GM12801 (cell line): ENCODE results near the gene ALCAM.

Experiments used
- TF ChIP-seq, protein P1 (sequence below): IDR thresholded peaks from one replicate; pipeline ENCODE4 v1.5.1; 2011; ENCODE audit warnings: control low read depth; ENCODE audit not compliant: insufficient read length; ENCODE audit errors: extremely low read depth

ALCAM gene

DNA sequence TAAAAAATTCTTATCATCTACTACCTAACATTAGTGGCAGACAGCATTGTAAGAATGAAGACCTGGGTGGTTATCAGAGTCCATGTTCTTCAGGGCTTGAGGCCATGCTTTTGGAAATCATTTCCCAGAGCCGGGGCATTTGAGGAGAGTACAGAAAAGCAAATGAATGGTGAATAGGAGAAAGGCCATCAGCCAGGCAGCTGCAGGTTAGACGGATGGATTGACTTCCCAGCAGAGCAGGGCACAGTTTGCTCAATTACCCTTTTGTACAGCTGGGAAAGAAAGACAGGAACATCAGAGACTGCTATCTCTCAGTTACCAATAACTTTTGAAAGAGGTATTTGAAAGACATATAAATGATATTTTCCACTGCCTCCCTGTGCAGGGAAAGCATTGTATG is 135.6 kb downstream of the ALCAM start:
- TF ChIP-seq, protein P1, sequence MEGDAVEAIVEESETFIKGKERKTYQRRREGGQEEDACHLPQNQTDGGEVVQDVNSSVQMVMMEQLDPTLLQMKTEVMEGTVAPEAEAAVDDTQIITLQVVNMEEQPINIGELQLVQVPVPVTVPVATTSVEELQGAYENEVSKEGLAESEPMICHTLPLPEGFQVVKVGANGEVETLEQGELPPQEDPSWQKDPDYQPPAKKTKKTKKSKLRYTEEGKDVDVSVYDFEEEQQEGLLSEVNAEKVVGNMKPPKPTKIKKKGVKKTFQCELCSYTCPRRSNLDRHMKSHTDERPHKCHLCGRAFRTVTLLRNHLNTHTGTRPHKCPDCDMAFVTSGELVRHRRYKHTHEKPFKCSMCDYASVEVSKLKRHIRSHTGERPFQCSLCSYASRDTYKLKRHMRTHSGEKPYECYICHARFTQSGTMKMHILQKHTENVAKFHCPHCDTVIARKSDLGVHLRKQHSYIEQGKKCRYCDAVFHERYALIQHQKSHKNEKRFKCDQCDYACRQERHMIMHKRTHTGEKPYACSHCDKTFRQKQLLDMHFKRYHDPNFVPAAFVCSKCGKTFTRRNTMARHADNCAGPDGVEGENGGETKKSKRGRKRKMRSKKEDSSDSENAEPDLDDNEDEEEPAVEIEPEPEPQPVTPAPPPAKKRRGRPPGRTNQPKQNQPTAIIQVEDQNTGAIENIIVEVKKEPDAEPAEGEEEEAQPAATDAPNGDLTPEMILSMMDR: no peak

DNA sequence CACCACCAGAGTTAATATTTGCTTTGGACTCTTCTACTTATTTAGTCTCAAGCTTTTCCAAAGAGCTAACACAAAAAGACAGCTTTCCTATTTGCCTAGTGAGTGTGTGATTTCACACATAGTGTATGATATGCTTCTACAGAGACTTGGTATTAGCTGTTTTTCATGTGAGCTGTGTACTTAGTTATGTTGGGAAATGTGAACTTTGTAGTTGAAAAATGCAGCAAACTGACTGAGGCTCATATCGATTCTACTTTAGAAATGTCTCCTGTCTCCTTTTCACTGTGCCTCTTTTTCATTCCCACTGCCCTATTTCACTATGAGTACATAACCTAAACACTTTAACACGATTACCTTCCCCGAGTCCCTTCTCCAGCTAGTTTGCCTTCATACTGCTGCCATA is 136.5 kb downstream of the ALCAM start:
- TF ChIP-seq, protein P1: no peak

DNA sequence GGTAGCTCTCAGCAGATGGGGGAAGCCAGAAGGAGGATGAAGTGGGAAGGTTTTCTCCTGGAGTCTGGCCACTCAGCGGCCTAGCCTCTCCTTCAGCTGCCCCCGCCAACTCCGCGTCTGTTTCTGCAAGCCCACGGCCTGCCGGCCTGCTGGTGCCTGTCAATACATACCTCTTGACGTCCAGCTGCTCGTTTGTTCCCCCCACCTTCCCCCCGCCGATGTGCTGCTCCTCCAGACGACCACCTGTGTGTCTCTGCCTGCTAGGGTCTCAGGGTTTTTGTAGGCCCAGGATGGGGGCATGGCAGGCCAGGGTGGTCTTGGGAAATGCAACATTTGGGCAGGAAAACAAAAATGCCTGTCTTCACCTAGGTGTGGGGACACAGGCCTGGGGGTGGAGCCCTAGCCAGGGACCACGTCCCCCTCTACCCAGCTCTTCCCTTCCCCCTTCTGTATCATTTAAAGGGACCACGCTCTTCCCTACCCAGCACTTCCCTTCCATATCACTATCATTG is 137.8 kb downstream of the ALCAM start:
- TF ChIP-seq, protein P1: no peak

DNA sequence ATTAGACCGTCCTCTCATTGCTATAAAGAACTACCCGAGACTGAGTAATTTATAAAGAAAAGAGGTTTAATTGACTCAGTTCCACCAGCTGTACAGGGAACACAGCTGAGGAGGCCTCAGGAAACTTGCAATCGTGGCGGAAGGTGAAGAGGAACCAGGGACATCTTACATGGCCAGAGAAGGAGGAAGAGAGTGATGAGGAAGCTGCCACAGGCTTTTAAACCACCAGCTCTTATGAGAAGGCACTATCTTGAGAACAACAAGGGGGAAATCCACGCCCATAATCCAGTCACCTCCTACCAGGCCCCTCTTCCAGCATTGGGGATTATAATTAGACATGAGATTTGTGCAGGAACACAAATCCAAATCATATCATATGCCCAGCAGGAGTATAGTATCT is 138.5 kb downstream of the ALCAM start:
- TF ChIP-seq, protein P1: no peak

DNA sequence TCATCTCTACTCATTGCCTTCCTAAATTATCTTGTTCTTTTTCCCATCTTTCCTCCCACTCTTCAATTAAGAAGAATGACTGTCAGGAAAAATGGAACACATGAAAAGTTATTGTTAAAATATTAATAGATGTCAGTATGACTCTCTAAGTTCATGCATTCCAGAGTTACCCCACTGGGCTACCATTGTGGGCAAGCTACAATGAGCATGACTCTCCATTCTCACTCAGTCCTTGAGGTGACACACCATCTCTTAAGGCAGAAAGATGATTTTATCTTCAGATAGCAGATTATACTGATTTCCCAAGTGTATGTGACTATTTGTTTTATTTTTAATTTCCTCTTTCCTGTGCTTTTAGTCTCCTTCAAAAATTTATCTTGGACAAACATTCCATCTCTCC is 144.3 kb downstream of the ALCAM start:
- TF ChIP-seq, protein P1: no peak

DNA sequence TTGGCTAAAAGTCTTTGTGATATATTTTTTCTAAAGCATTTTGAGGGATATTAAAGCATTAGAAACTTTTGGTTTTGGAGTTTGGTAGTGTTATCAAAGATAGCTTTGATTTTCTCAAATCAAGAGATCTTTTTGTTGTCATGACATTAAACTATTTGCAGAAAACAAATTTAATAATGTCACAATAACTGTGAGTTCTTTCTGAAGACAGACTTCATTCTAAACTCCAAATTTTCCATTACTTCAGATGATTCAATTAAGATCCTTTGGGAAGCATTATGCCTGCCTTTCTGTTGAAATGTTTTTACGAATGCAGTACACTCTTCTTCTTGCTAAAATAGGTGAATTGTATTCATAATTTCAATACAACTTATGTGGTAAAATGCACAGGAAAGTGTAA is 145.4 kb downstream of the ALCAM start:
- TF ChIP-seq, protein P1: no peak

DNA sequence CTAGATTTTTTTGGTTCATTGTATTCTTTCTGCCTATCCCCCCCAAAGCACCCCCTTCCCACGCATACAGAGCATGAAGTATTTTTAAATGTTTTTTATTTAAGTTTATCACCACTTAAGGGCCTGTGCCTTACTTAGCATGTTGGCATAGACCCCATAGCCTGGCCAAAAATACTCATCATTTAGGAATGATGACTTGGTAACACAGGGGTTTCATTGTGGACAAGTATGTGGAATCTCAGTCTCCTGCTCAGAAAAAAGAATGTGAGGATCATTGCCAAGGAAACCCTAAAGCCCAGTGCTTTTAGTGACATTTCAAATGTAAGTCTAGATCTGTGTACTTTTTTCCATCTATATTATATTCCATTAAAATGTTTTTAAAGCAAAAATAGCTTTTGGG is 146.3 kb downstream of the ALCAM start:
- TF ChIP-seq, protein P1: no peak

DNA sequence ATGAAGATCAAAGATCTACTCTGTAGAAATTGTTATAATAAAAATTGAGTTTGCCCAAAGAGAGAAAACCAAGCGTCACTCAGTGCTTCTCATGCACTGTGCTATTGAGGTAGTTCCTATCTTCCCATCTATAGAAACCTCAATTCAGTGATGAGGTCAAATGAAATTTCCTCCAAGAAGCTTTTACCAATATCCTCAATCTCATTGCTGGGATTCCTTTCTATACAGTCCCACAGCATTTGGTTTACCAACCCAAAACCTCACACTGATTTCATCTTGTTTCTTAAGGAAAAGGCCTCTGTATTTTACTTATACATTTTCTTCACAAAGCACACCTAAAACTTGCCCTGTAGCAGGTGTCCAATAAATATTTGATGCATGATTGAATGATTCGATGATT is 147.2 kb downstream of the ALCAM start:
- TF ChIP-seq, protein P1: no peak
